ENCODE results near the gene TM9SF4. TPM values are rescaled to one million over a fixed set of nuclear protein-coding genes. Genes with fewer than 3 reads are reported as not detected.
"Not testable (repeated sequence)": the region's sequence is repeated elsewhere in the genome, so short reads cannot be mapped to it uniquely, and the experiment has no call there.

TM9SF4 gene
- total RNA-seq, 6 experiments from 2014 or later, result 54.8 to 73.9 (median 60.7) TPM

- TF ChIP-seq, protein P1, sequence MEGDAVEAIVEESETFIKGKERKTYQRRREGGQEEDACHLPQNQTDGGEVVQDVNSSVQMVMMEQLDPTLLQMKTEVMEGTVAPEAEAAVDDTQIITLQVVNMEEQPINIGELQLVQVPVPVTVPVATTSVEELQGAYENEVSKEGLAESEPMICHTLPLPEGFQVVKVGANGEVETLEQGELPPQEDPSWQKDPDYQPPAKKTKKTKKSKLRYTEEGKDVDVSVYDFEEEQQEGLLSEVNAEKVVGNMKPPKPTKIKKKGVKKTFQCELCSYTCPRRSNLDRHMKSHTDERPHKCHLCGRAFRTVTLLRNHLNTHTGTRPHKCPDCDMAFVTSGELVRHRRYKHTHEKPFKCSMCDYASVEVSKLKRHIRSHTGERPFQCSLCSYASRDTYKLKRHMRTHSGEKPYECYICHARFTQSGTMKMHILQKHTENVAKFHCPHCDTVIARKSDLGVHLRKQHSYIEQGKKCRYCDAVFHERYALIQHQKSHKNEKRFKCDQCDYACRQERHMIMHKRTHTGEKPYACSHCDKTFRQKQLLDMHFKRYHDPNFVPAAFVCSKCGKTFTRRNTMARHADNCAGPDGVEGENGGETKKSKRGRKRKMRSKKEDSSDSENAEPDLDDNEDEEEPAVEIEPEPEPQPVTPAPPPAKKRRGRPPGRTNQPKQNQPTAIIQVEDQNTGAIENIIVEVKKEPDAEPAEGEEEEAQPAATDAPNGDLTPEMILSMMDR (IDR thresholded peaks at IDR 0.05), result no peak
- peaks cover 58% of the 10 kb centered on the region for H3K4me1 Mint-ChIP-seq (ENCODE audit: low read depth)
- no peaks in the 10 kb centered on the region for H3K9me3 Mint-ChIP-seq
- DNase-seq, result peak; percentile 28
- no peak overlapping the region for H3K4me3 Mint-ChIP-seq
- peak overlapping the region; percentile 32; the same call in 1 of the 2 replicates for H3K27ac Mint-ChIP-seq
- H3K27me3 Mint-ChIP-seq (ENCODE audit: insufficient read depth), result no peaks in the 10 kb centered on the region
- peaks cover 18% of the 10 kb centered on the region for H3K36me3 Mint-ChIP-seq (ENCODE audit: low read depth)
Observed at GRCh38 chr20:32114305-32114960, 4.9 kb downstream of the TM9SF4 start.

GRCh38 chr20:32115211-32115767 is 5.8 kb downstream of the TM9SF4 start:
- TF ChIP-seq, protein P1 (IDR thresholded peaks at IDR 0.05), result no peak
- Mint-ChIP-seq H3K27me3 (ENCODE audit: insufficient read depth) (no peaks in the 10 kb centered on the region), H3K4me1 (ENCODE audit: low read depth) (peaks cover 57% of the 10 kb centered on the region), H3K9me3 (no peaks in the 10 kb centered on the region), H3K27ac (peak overlapping the region; percentile 32; the same call in 1 of the 2 replicates), H3K36me3 (ENCODE audit: low read depth) (peaks cover 13% of the 10 kb centered on the region), H3K4me3 (no peak overlapping the region)
- no peak for DNase-seq

DNA sequence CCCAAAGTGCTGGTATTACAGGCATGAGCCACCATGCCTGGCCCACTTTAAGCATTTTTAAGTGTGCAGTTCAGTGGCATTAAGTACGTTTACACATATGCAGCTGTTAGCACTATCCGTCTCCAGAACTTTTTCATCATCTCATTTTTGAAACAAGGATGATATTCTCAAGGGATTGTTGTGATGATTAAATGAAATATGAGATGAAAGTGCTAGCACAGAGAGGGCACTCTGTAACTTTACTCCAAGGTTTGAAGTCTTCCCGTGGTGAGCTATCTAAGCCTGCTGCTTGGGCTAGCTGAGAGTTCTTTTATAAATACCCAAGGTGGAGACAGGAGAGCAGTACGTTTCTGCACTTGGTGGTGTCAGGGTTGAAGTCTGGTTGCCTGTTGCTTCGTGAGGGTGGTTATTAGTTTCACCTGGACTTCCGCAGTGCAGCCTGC is 6.6 kb downstream of the TM9SF4 start:
- Mint-ChIP-seq H3K27ac (peak overlapping the region; percentile 1; the same call in 1 of the 2 replicates), H3K4me1 (ENCODE audit: low read depth) (peaks cover 49% of the 10 kb centered on the region), H3K9me3 (no peaks in the 10 kb centered on the region), H3K4me3 (no peak overlapping the region), H3K27me3 (ENCODE audit: insufficient read depth) (no peaks in the 10 kb centered on the region), H3K36me3 (ENCODE audit: low read depth) (peaks cover 12% of the 10 kb centered on the region)
- TF ChIP-seq, protein P1 (IDR thresholded peaks at IDR 0.05), result no peak
- no peak for DNase-seq

GRCh38 chr20:32116796-32117195 is 7.3 kb downstream of the TM9SF4 start:
- H3K27ac Mint-ChIP-seq; H3K9me3 Mint-ChIP-seq; DNase-seq; H3K36me3 Mint-ChIP-seq (ENCODE audit: low read depth); H3K27me3 Mint-ChIP-seq (ENCODE audit: insufficient read depth); H3K4me3 Mint-ChIP-seq: not testable (repeated sequence)
- H3K4me1 Mint-ChIP-seq (ENCODE audit: low read depth), result peaks cover 42% of the 10 kb centered on the region

GRCh38 chr20:32118427-32118826 is 8.9 kb downstream of the TM9SF4 start:
- not testable (repeated sequence) for H3K27me3 Mint-ChIP-seq (ENCODE audit: insufficient read depth); H3K9me3 Mint-ChIP-seq; H3K27ac Mint-ChIP-seq; H3K36me3 Mint-ChIP-seq (ENCODE audit: low read depth); H3K4me3 Mint-ChIP-seq; DNase-seq
- H3K4me1 Mint-ChIP-seq (ENCODE audit: low read depth), result peaks cover 28% of the 10 kb centered on the region

DNA sequence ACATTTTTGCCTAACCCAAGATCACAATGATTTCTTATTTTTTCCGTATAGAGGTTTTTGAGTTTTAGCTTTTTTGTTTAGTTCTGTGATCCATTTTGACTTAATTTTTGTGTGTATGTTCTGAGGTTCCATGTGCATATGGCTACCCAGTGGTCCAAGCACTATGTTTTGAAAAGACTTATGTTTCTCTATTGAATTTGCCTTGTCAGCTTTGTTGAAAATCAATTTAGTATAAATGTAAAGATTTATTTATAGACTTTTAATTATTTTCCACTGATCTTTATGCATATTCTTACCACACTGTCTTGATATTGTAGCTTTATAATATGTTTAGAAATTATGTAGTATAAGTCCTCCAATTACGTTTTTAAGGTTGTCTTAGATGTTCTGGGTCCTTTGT is 10.2 kb downstream of the TM9SF4 start:
- Mint-ChIP-seq H3K4me3 (no peak overlapping the region), H3K4me1 (ENCODE audit: low read depth) (peaks cover 15% of the 10 kb centered on the region), H3K27me3 (ENCODE audit: insufficient read depth) (no peaks in the 10 kb centered on the region), H3K36me3 (ENCODE audit: low read depth) (no peaks in the 10 kb centered on the region), H3K9me3 (no peaks in the 10 kb centered on the region), H3K27ac (no peak overlapping the region)
- TF ChIP-seq, protein P1 (IDR thresholded peaks at IDR 0.05), result no peak
- DNase-seq, result no peak

DNA sequence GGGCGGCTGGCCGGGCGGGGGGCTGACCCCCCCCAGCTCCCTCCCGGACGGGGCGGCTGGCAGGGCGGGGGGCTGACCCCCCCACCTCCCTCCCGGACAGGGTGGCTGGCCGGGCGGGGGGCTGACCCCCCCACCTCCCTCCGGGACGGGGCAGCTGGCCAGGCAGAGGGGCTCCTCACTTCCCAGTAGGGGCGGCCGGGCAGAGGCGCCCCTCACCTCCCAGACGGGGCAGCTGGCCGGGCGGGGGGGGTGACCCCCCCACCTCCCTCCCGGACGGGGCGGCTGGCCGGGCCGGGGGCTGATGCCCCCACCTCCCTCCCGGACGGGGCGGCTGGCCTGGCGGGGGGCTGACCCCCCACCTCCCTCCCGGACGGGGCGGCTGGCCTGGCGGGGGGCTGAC is 12.4 kb downstream of the TM9SF4 start:
- not testable (repeated sequence) for H3K27ac Mint-ChIP-seq; H3K4me1 Mint-ChIP-seq (ENCODE audit: low read depth); H3K27me3 Mint-ChIP-seq (ENCODE audit: insufficient read depth)

More for the DNA sequence above, 12.4 kb downstream of the TM9SF4 start:
- H3K36me3 Mint-ChIP-seq (ENCODE audit: low read depth); DNase-seq; H3K9me3 Mint-ChIP-seq; H3K4me3 Mint-ChIP-seq: not testable (repeated sequence)

Measured in HFFc6 (cell line).